Measurements from ENCODE around the gene GARIN3.
"Not testable (repeated sequence)": the region's sequence is repeated elsewhere in the genome, so short reads cannot be mapped to it uniquely, and the experiment has no call there.

GARIN3 gene

DNA sequence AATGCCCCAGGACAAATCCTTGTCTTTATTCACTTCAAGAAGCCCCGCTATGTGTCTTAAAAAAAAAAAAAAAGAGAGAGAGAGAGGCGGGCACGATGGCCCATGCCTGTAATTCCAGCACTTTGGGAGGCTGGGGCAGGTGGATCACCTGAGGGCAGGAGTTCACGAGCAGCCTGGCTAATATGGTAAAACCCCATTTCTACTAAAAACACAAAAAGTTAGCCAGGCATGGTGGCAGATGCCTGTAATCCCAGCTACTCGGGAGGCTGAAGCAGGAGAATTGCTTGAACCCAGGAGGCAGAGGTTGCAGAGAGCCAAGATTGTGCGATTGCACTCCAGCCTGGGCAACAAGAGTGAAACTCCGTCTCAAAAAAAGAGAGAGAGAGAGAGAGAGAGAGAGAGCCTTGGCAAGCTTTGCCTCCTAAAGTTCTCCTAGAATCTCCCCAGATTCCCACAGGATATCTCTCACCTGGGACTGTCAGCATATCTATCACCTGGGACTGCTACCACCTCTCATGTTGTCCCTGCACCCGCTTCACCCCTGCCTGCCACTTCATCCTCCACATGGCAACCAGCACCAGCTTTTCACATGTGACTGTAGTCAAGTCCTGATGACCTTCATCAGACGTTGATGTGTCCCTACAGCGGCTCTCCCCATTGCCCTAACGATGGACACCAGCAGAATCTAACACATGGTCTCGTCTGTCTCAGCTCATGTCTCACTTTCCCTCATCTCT lies 20.4 kb upstream of the GARIN3 start:
- in situ Hi-C loops (cut with HindIII; ENCODE audit: low sequenced_read_pairs), result no loop called here

DNA sequence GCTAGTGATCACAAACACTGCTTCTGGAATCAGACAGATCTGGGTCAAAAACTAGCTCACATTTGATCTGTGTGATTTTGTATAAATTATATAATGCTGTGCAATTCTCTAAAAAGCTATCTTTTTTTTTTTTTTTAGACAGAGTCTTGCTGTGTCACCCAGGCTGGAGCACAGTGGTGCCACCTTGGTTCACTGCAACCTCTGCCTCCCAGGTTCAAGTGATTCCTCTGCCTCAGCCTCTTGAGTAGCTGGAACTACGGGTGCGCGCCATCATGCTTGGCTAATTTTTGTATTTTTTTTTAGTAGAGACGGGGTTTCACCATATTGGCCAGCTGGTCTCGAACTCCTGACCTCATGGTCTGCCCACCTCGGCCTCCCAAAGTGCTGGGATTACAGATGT lies 19.1 kb upstream of the GARIN3 start:
- in situ Hi-C loops (cut with HindIII; ENCODE audit: low sequenced_read_pairs), result not testable (repeated sequence)

- in situ Hi-C loops (cut with HindIII; ENCODE audit: low sequenced_read_pairs), result no loop called here
Observed at GRCh38 chr5:157184117-157184670, 18.1 kb upstream of the GARIN3 start.

DNA sequence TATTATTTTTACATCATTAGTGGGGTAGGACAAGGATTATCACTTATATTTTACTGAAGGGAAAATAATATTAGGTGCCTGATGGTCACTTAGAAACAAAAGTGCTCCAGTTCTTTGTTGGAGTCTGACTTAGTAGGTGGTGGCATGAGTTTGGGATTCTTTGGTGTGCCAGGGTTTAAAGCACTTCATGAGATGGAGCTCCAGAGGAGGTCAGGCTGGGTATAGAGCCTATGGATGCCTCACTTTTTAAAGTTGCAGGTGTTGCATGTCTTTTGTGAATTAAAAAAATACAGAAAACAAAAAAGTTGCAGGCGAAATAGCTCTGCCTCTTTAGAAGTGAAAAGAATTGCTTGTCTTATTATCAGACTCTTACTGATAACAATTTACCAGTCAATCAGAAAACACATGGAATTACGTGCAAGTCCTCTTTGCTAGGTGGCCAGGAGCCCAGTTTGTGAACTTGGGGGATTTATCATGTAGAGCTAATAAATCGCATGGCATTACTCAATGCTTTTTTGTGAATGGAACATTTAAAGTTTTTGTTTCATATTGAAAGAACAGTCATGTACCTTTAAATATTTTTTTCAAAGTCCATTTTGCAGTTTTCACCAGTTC lies 16.2 kb upstream of the GARIN3 start:
- in situ Hi-C loops (cut with HindIII; ENCODE audit: low sequenced_read_pairs), result no loop called here

- in situ Hi-C loops (cut with HindIII; ENCODE audit: low sequenced_read_pairs), result no loop called here
Observed at GRCh38 chr5:157180374-157181264, 14.6 kb upstream of the GARIN3 start, which contains the start of gene ITK. Gene ITK, plus strand, starts transcription at chr5:157180840. Its CDS starts 138 bp downstream, at chr5:157180978.

- in situ Hi-C loops (cut with HindIII; ENCODE audit: low sequenced_read_pairs), result no loop called here
Observed at GRCh38 chr5:157178966-157179365, 12.9 kb upstream of the GARIN3 start.

DNA sequence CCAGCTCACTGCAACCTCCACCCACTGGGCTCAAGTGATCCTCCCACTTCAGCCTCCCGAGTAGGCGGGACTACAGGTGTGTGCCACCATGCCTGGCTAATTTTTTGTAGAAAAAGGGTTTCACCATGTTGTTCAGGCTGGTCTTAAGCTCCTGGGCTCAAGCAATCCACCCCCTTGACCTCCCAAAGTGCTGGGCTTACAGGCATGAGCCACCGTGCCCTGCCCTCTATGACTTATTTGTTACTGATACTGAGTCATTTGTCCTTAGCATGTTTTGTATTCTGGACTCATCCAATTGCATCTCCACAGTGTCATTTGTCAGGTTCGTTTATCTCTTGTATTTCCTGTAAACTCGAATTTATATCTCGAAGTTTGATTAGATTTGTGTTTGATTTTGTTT lies 11.9 kb upstream of the GARIN3 start:
- in situ Hi-C loops (cut with HindIII; ENCODE audit: low sequenced_read_pairs), result no loop called here

DNA sequence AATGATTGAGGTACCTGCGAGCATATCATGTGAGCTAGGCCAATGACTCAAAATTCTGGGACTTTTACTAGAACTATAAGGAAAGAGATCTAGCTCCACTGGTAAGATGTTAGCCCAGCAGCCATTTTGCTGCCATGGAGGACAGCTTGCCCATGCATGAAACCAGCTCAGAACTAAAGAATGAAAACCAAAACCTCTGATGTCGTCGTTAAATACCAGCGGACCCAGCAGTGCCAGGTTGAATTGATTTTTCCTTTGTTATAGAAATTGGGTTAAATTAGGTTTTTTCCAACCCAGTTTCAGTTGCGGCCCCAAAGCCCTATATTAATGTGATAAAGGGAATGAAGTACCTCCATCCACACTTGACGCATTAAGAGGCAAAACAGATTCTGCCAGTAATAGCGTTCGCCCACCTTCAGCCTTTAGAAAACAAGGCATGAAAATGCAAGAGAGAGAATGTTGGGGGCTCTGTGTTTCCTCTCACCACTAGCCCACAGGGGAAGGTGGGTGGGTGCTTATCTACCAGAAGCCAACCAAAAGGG lies 9.1 kb upstream of the GARIN3 start:
- in situ Hi-C loops (cut with HindIII; ENCODE audit: low sequenced_read_pairs), result no loop called here

GRCh38 chr5:157172403-157172802 lies 6.3 kb upstream of the GARIN3 start:
- in situ Hi-C loops (cut with HindIII; ENCODE audit: low sequenced_read_pairs), result no loop called here

GRCh38 chr5:157168286-157168685 lies 2.2 kb upstream of the GARIN3 start:
- in situ Hi-C loops (cut with HindIII; ENCODE audit: low sequenced_read_pairs), result no loop called here

- in situ Hi-C loops (cut with HindIII; ENCODE audit: low sequenced_read_pairs), result no loop called here
Observed at GRCh38 chr5:157167214-157167621, 1.2 kb upstream of the GARIN3 start.

GRCh38 chr5:157165668-157166067 lies 396 bp downstream of the GARIN3 start:
- in situ Hi-C loops (cut with HindIII; ENCODE audit: low sequenced_read_pairs), result no loop called here

DNA sequence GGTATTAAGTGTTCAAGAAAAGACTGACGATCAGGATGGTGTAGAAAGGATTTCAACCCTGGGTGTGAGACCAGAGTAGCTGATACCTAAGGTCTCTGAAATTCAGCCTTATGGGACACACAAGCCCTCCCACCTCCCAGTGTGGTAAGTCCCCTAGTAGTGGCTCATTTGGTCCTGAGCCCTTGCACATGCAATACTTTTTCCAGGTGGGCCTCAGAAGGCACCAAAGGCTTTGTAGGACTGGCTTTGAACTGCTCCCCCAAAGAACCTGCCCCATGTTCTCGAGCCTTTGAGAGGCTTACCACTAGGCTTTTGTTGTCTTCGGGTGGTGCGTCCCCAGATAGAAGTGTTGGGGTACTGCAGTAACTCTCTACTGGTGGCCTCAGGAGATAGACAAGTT lies 803 bp downstream of the GARIN3 start:
- in situ Hi-C loops (cut with HindIII; ENCODE audit: low sequenced_read_pairs), result no loop called here

- in situ Hi-C loops (cut with HindIII; ENCODE audit: low sequenced_read_pairs), result no loop called here
Observed at GRCh38 chr5:157164521-157164920, 1.5 kb downstream of the GARIN3 start.

DNA sequence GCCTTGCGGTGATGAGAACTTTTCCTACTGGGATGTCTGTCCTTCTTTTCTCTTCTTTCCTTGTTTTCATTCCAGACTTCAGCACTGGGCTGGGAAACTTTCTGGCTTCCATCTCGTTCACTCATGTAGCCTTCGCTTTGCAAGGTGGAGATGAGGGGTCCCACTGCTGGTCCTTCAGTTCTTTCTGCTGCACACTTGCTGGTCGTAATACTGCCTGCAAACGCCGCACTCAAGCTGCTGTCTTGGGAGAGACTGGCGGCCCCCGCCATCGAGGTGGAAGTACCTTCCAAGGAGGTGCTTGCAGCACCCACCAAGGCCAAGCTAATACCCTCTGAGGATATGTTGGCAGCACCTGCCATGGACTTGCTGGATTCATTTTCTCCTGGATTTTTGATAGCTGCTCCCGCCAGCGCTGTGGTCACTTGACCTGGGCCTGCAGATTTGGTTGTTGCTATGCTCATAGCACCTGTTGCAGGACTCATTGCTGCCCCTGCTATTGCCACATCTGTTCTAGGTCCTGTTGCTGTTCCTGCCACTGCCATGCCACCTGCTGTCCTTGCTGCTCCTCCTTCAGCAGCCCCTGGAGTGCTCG lies 3.0 kb downstream of the GARIN3 start:
- in situ Hi-C loops (cut with HindIII; ENCODE audit: low sequenced_read_pairs), result no loop called here

GRCh38 chr5:157161996-157162395 lies 4.1 kb downstream of the GARIN3 start:
- in situ Hi-C loops (cut with HindIII; ENCODE audit: low sequenced_read_pairs), result no loop called here

DNA sequence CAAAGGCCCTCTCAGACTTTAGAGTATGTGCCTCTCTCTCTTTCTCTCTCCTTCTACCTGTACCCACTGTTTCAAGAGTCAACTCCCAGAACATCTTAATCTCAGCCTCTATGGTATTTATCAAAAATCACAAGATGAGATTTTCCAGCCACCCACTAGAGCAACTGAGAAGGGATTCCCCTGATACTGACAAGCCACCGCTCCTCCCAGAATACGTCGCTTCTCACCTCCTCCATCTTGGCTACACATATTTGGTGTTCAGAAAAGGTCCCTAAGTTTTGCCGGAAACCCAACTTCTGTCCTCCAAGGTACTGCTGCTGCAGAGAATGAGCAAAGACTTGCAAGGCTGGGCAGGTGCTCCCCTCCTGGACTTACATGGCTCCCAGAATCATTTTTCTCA lies 6.1 kb downstream of the GARIN3 start:
- in situ Hi-C loops (cut with HindIII; ENCODE audit: low sequenced_read_pairs), result no loop called here

DNA sequence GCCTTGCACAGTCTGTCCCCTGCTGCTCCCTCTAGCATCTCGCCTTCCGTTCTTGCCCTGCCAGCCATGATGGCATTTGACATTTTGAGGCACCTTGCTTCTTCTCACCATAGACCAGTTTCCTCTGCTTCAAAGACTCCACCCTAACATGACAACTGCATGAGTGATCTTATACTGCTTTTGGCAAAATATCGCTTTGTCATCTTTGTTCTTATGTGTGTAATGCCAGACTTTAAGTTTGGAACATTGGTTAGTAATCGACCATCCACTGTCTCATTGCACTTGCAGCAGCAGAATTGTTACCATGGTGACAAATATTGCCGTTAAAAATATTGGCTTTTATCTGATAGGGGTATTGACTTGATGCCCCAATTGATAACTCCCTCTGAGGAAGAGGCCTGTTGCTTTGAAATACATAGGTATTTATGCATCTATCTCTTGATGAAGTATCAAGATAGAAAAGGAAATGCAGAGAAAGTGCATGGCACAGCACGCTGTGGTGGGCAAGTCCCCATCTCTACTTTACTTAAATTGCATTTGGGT lies 6.8 kb downstream of the GARIN3 start:
- in situ Hi-C loops (cut with HindIII; ENCODE audit: low sequenced_read_pairs), result no loop called here

DNA sequence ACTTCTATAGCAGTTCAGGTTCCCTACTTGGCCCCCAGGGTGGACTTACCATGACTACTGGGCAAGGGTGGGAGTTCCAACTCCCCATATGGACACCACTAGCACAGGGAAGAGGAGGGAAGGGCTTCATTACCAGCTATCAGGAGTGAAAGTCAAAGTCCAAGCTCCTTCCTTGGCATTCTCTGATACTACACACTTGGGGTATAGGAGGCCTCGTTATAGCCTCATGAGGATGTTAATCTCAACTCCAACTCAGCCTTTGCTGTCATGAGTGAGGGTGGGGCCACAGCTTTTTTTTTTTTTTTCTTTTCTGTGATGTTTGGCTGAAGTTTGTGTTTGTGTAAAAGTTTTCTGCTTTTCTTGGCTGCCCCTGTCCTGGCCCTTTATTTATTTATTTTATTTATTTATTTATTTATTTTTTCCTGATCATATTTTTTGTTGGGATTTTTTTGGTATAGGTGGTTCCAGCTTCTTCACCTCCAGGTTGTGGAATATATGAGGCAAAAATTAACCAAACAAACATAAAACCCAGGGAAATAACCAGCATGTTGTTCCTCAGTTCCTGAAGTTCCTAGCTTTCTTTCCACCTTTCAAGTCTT lies 8.7 kb downstream of the GARIN3 start:
- in situ Hi-C loops (cut with HindIII; ENCODE audit: low sequenced_read_pairs), result no loop called here

- in situ Hi-C loops (cut with HindIII; ENCODE audit: low sequenced_read_pairs), result no loop called here
Observed at GRCh38 chr5:157155297-157155696, 10.8 kb downstream of the GARIN3 start.
